Measurements from ENCODE around the gene FXYD5.
"Not testable (repeated sequence)": the region's sequence is repeated elsewhere in the genome, so short reads cannot be mapped to it uniquely, and the experiment has no call there.

Gene FXYD5

DNA sequence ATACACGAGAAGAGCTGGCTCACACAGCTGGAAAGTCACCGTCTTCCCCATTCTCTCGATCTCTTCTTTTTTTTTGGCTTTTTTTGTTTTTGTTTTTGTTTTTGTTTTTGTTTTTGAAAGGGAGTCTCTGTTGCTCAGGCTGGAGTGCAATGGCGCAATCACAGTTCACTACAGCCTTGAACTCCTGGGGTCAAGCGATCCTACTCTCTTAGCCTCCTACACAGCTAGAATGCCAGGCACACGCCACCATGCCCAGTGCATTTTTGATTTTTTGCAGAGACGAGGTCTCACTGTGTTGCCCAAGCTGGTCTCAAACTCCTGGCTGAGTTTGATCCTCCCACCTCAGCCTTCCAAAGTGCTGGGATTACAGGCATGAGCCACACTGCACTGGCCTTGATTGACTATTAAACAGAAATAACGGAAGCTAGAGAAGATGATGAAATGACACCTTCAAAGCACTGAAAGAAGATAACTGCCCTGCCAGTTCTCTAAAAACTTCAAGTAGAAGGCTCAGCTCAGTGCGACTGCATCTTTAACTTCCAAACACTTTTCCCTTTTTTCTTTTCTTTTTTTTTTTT, 34.9 kb upstream of the FXYD5 start:
- no peak for FAIRE-seq
- no peak for DNase-seq (ENCODE audit: insufficient read length, low spot score)

GRCh38 chr19:35120492-35120891, 34.0 kb upstream of the FXYD5 start:
- DNase-seq (ENCODE audit: insufficient read length, low spot score), result no peak
- no peak for FAIRE-seq

DNA sequence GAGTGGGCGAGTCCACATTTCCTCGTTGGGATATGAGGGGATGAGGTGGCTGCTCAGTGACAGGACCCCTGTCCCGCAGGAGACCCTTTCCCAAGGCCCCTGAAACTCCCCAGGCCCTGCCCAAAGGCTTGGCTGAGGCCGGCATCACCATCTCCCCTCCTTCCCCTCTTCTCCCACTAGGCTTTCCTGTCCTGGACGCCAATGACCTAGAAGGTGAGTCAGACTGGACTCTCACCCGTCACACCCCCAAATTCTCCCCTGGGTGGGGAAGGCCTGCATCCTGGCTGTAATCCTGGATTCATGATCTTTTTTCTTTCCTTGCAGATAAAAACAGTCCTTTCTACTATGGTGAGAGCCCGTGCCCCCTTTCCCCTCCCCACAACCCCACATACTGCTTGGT, 33.6 kb upstream of the FXYD5 start:
- no peak for DNase-seq (ENCODE audit: insufficient read length, low spot score)
- no peak for FAIRE-seq

DNA sequence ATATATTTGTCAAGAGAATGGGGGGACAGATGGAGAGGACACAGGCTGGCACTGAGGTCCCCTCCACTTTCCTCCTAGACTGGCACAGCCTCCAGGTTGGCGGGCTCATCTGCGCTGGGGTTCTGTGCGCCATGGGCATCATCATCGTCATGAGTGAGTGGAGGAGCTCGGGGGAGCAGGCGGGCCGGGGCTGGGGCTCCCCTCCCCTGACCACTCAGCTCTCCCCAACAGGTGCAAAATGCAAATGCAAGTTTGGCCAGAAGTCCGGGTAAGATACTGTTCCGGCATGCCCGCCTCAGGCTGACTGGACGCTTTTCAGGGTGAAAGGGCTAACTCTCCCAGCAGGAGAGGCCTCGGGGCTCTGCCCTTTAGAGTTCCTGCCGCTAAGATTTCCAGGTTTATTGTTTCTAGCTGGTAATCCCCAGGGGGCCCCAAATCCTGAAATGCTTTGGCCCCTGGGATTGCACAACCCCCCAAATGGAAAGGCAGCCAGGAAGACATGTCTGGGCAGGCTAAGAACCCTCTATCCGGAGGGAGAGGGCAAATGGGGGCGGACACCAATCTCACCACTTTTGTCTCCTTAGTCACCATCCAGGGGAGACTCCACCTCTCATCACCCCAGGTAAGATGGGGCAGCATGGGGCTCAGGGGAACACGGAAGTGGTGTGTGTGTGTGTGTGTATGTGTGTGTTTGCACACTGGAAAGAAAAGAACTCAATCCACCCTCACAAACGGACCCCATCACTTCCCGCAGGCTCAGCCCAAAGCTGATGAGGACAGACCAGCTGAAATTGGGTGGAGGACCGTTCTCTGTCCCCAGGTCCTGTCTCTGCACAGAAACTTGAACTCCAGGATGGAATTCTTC, 31.6 kb upstream of the FXYD5 start:
- DNase-seq (ENCODE audit: insufficient read length, low spot score) (no peak), FAIRE-seq (no peak)

- no peak for FAIRE-seq
- no peak for DNase-seq (ENCODE audit: insufficient read length, low spot score)
Observed at GRCh38 chr19:35123573-35123972, 31.0 kb upstream of the FXYD5 start.

GRCh38 chr19:35124098-35125060, 30.2 kb upstream of the FXYD5 start:
- peak; percentile 95 for FAIRE-seq
- DNase-seq (ENCODE audit: insufficient read length, low spot score), result peak; percentile 99

- no peak for DNase-seq (ENCODE audit: insufficient read length, low spot score)
- no peak for FAIRE-seq
Observed at GRCh38 chr19:35125270-35125717, 29.2 kb upstream of the FXYD5 start.

- FAIRE-seq, result no peak
Observed at GRCh38 chr19:35125749-35126623, 28.5 kb upstream of the FXYD5 start.

DNA sequence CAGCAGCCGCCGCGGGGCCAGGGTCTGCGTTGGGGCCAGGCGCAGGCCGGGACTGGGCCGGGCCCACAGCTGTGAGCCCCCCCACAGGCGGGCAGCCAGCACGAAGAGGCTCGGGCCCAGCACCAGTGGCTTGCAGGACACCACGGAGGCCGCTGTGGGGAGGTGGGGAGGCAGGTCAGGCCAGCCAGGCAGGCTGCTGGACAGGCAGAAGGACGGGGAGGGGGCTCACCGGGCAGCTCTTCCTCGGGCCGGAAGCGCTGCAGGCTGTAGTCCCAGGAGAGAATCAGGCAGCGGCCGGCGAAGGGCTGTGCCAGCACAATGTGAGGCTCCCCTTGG, 27.9 kb upstream of the FXYD5 start:
- DNase-seq (ENCODE audit: insufficient read length, low spot score) (no peak), FAIRE-seq (no peak)

More at GRCh38 chr19:35125749-35126623, 28.5 kb upstream of the FXYD5 start:
- no peak for DNase-seq (ENCODE audit: insufficient read length, low spot score)

DNA sequence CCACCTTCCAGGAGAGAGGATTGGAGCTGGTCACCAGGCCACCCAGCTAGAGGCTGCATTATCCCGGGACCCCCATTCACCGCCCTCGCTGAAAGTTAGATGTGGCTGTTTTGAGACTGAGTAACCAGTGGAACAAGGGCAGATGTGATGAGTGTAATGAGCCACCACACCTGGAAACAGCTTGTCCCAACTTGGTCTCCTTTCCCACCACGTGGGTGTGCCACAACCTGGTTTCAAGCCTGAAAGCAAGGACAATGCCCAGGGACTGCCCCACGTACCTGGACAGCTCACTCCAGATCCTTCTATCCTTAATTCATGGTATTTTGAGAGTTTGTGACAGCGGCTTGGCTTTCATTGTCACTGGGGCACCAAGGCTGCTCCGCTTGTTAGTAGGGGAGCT, 26.7 kb upstream of the FXYD5 start:
- no peak for DNase-seq (ENCODE audit: insufficient read length, low spot score)
- no peak for FAIRE-seq

GRCh38 chr19:35128398-35129057, 26.0 kb upstream of the FXYD5 start:
- DNase-seq (ENCODE audit: insufficient read length, low spot score), result no peak
- no peak for FAIRE-seq

DNA sequence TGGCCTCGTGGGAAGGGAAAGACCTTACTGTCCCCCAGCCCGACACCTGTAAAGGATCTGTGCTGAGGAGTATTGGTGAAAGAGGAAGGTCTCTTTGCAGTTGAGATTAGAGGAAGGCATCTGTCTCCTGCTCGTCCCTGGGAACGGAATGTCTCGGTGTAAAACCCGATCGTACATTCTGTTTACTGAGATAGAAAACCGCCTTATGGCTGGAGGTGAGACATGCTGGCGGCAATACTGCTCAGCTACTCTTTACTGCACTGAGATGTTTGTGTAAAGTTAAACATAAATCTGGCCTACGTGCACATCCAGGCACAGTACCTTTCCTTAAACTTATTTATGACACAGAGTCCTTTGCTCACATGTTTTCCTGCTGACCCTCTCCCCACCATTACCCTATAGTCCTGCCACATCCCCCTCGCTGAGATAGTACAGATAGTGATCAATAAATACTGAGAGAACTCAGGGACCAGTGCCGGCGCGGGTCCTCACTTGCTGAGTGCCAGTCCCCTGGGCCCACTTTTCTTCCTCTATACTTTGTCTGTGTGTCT, 24.7 kb upstream of the FXYD5 start:
- not testable (repeated sequence) for DNase-seq (ENCODE audit: insufficient read length, low spot score); FAIRE-seq

DNA sequence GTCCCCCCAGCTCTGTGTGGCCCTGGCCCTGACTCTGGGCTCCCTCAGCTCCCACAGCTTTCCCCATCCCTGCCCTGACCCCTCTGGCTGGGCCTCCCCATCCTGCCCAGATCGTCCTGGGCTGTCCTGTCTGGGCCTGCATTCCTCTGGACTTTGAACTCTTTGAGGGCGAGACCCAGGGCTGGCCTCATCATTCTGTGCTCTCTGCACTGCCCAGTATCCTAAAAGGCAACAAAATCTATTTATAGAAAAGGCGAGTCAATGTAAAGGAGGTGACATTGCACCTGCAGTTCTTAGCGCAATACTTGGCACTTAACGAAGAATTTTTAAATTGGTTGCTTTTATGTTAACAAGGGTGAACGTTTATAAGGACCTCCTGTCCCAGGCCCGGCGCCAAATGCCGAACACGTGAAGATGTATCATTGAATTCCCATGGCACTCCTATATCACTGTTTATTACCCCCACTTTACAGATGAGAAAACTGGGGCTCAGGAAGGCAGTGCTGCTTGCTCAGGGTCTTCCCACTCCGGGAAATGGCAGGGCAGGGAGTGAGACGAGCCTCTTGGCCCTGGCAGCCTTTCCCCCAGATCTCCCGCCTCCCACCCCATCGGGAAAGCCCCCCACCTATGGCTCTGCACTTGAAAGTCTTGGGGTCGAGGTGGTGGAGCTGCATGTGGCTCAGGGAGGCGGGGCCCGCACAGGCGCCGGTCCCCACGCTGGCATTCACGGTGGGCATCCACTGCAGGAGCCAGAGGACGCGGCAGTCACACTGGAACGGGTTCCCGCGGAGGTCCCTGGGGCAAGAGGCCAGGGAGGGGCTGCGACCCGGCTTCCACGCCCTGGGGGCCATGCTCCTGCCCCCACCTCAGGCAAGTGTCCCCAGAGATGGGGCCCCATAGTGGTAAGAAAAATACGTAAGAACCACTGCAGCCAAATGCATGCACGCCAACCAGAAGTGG, 23.5 kb upstream of the FXYD5 start:
- no peak for FAIRE-seq
- DNase-seq (ENCODE audit: insufficient read length, low spot score), result no peak

DNA sequence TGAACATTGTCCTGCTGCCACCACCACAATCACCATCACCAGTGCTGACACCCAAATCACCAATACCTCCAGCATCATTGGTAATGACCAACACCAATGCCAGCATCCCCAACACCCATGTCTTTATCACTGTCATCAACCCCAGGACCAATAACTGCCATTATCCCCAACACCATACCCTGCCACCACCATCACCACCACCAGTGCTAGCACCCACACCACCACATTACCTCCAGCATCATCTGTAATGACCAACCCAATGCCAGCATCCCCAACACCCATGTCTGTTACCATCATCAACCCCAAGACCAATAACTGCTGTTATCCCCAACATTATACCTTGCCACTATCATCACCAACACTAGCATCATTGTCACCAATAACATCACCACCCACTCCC, 22.3 kb upstream of the FXYD5 start:
- no peak for FAIRE-seq
- DNase-seq (ENCODE audit: insufficient read length, low spot score), result no peak

DNA sequence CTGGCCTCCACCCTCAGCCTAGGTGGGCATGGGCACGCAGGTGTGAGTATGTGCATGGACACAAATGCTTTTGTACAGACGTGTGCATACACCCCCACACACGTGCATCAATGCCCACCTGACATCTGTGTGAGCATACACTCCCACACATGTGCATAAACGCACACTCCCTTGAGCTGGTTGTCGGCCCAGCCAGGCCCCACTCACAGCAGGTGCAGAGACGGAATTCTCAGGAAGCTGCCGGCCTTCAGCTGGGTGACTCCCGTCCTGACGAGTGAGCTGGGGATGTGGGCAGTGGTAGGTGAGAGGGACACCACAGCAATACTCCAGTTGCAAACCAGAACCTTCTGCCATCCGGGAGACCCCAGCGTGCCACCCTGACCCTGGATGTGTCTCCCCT, 20.7 kb upstream of the FXYD5 start:
- no peak for FAIRE-seq
- no peak for DNase-seq (ENCODE audit: insufficient read length, low spot score)

GRCh38 chr19:35134601-35135242, 19.8 kb upstream of the FXYD5 start, which contains the start of gene LGI4:
Gene LGI4 (minus strand): TSS chr19:35135059. CDS start chr19:35134680, 379 bp downstream.
- FAIRE-seq (no peak), DNase-seq (ENCODE audit: insufficient read length, low spot score) (no peak)

DNA sequence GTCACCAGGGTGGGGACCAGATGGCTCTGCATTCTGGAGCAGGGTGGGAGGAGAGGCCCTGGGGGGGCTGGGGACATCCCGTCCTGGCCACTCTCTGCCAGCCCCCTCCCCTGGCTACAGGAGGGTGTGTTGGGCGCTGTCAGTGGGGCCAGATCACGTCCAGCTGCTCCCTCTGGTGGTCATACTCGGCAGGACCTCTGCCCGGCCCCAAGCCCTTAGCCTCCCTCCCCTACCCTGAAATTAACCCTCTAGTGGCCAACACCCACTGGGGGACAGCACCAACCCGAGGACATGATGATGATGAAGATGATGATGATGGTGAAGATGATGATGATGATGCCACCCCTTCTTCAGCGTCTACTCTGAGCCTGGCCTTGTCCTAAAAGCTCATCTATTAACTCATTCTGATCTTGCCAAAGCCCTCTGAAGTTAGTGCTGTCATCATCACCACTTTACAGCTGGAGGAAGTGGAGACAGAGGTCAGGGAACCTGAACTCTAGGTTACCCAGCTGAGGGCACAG, 19.1 kb upstream of the FXYD5 start:
- peak; percentile 96 for DNase-seq (ENCODE audit: insufficient read length, low spot score)

More for the DNA sequence above, 19.1 kb upstream of the FXYD5 start:
- FAIRE-seq, result peak; percentile 57
